Daoy (cell line): ENCODE measurements around the gene PTPRU. TPM values are rescaled to one million over a fixed set of nuclear protein-coding genes. Genes with fewer than 3 reads are reported as not detected.

ENCODE experiments used
- DNase-seq: peaks from one replicate; pipeline ENCODE4 v3.0.0-alpha.2; 2015; ENCODE audit warnings: low read depth
- total RNA-seq: library from RNA; depleted of rRNA; stranded (reverse); fragments of >200 nt; shearing (Covaris generic); gene quantifications from 2 replicates; pipeline ENCODE4 v1.2.3, GENCODE V29; 2014

Gene PTPRU
- total RNA-seq, 1 experiment from 2014 or later = 7.9 TPM

GRCh38 chr1:29332204-29332603 lies 95.9 kb downstream of the PTPRU start:
- peak; percentile 53 for DNase-seq

GRCh38 chr1:29333008-29333407 lies 96.7 kb downstream of the PTPRU start:
- no peak for DNase-seq

- no peak for DNase-seq
Measured at GRCh38 chr1:29335573-29335972, 99.3 kb downstream of the PTPRU start.

GRCh38 chr1:29338908-29339575 lies 102.7 kb downstream of the PTPRU start:
- no peak for DNase-seq

GRCh38 chr1:29341936-29342335 lies 105.6 kb downstream of the PTPRU start:
- DNase-seq = no peak

- DNase-seq = no peak
Measured at GRCh38 chr1:29342351-29342750, 106.0 kb downstream of the PTPRU start.

- no peak for DNase-seq
Measured at GRCh38 chr1:29342983-29343382, 106.7 kb downstream of the PTPRU start.

GRCh38 chr1:29343476-29343875 lies 107.2 kb downstream of the PTPRU start:
- DNase-seq = no peak

GRCh38 chr1:29343908-29344307 lies 107.6 kb downstream of the PTPRU start:
- DNase-seq = no peak

- no peak for DNase-seq
Measured at GRCh38 chr1:29344336-29344735, 108.0 kb downstream of the PTPRU start.

GRCh38 chr1:29346576-29346975 lies 110.3 kb downstream of the PTPRU start:
- DNase-seq = no peak

- peak; percentile 21 for DNase-seq
Measured at GRCh38 chr1:29349871-29350491, 113.7 kb downstream of the PTPRU start.

GRCh38 chr1:29352719-29353420 lies 116.5 kb downstream of the PTPRU start:
- DNase-seq = no peak

- DNase-seq = no peak
Measured at GRCh38 chr1:29354511-29355098, 118.3 kb downstream of the PTPRU start.

GRCh38 chr1:29355375-29355774 lies 119.1 kb downstream of the PTPRU start:
- DNase-seq = no peak

- no peak for DNase-seq
Measured at GRCh38 chr1:29356663-29357062, 120.3 kb downstream of the PTPRU start.

- DNase-seq = no peak
Measured at GRCh38 chr1:29357452-29357851, 121.1 kb downstream of the PTPRU start.

- DNase-seq = no peak
Measured at GRCh38 chr1:29358183-29358582, 121.9 kb downstream of the PTPRU start.

GRCh38 chr1:29360768-29361167 lies 124.4 kb downstream of the PTPRU start:
- DNase-seq = no peak

GRCh38 chr1:29361686-29362085 lies 125.4 kb downstream of the PTPRU start:
- DNase-seq = no peak

- no peak for DNase-seq
Measured at GRCh38 chr1:29362116-29362515, 125.8 kb downstream of the PTPRU start.

- no peak for DNase-seq
Measured at GRCh38 chr1:29362764-29363163, 126.4 kb downstream of the PTPRU start.

GRCh38 chr1:29363536-29363935 lies 127.2 kb downstream of the PTPRU start:
- no peak for DNase-seq
